HepG2 (cell line): Measurements from ENCODE around the gene KRT24. TPM values are rescaled to one million over a fixed set of nuclear protein-coding genes. Genes with fewer than 3 reads are reported as not detected.

Experiments used
- ATAC-seq: fragments of 200-7000 bp; cut with Tn5 transposase; 3 replicates; pipeline ENCODE4 v1.9.1; 2020; ENCODE audit warnings: mild to moderate bottlenecking, moderate library complexity
- BruUV-seq: library from RNA; stranded (reverse); fragments of 400-500 nt; replicated peaks from 2 replicates; lab custom pipeline; 2021; lab: Mats Ljungman, UMichigan
- CTCF ChIA-PET: fragments of 300-600 bp; formaldehyde crosslinking; extraction: SDS; loops from one replicate; lab custom pipeline; 2021; ENCODE audit warnings: low total read pairs, inconsistent platforms, low intra/inter-chr PET ratio; lab: Yijun Ruan, JAX
- POLR2A ChIA-PET: fragments of 350-600 bp; sonication (Branson Sonifier 250); formaldehyde crosslinking; loops from one replicate; lab custom pipeline; 2020; ENCODE audit warnings: antibody characterized with exemption, inconsistent platforms; lab: Yijun Ruan, JAX
- DNase-seq: peaks from one replicate; pipeline ENCODE4 v3.0.0-alpha.2; 2015; ENCODE audit warnings: low spot score
- FAIRE-seq: peaks from 3 replicates; lab custom pipeline; 2011; peaks lifted over from hg19 to GRCh38; lab: Jason Lieb, UNC
- H2AFZ ChIP-seq: one replicate; pipeline ENCODE4 v1.6.1; 2011; ENCODE audit warnings: low read length, inconsistent platforms
- H3K27ac ChIP-seq: fragments of 300-600 bp; 3 replicates; pipeline ENCODE4 v1.8.0; 2011; ENCODE audit warnings: mixed run types, mild to moderate bottlenecking, mixed read lengths, low read length, inconsistent platforms; ENCODE audit not compliant: insufficient read depth; ENCODE audit errors: extremely low read length
- H3K27me3 ChIP-seq, 2 experiments: fragments of 200-600 bp in 1 of 2; 2 replicates in 1 of 2; 3 replicates in 1 of 2; pipeline versions ENCODE4 v1.6.0 to v1.8.0; 2011; ENCODE audit warnings: low read length in 2 of 2, mild to moderate bottlenecking in 2 of 2, moderate library complexity in 2 of 2, inconsistent platforms in 1 of 2; ENCODE audit not compliant: insufficient read depth in 2 of 2, control insufficient read depth in 1 of 2
- H3K36me3 ChIP-seq, 2 experiments: fragments of 200-600 bp in 1 of 2; replicated peaks in 1 of 2; 2 replicates in 1 of 2; 3 replicates in 1 of 2; pipeline versions ENCODE4 v1.5.1 to v1.8.0; 2011; ENCODE audit warnings: low read length in 2 of 2, inconsistent platforms in 1 of 2; ENCODE audit not compliant: insufficient read depth in 2 of 2, control insufficient read depth in 1 of 2
- H3K4me1 ChIP-seq: 2 replicates; pipeline ENCODE4 v1.5.1; 2012; ENCODE audit warnings: low read length, inconsistent platforms; ENCODE audit not compliant: insufficient read depth
- H3K4me2 ChIP-seq: 2 replicates; pipeline ENCODE4 v1.6.0; 2011; ENCODE audit warnings: low read depth, low read length, inconsistent platforms
- H3K4me3 ChIP-seq, 3 experiments: fragments of 200-600 bp in 1 of 3; sonication (generic), shearing (Covaris generic) in 1 of 3; replicated peaks in 1 of 3; 2 replicates each; pipeline ENCODE4 v1.5.1; 2011 to 2016; ENCODE audit warnings: low read length in 3 of 3, inconsistent platforms in 2 of 3, low read depth in 2 of 3, mild to moderate bottlenecking in 2 of 3, control low read depth in 1 of 3, mixed read lengths in 1 of 3; ENCODE audit not compliant: insufficient read depth in 1 of 3
- H3K79me2 ChIP-seq: one replicate; pipeline ENCODE4 v1.6.1; 2011; ENCODE audit warnings: low read length, inconsistent platforms; ENCODE audit not compliant: insufficient read depth
- H3K9ac ChIP-seq: 2 replicates; pipeline ENCODE4 v1.6.0; 2011; ENCODE audit warnings: mild to moderate bottlenecking, low read depth, low read length, inconsistent platforms; ENCODE audit not compliant: insufficient read depth
- H3K9me3 ChIP-seq: 2 replicates; pipeline ENCODE4 v1.5.1; 2012; ENCODE audit warnings: mild to moderate bottlenecking, low read length
- H4K20me1 ChIP-seq: 2 replicates; pipeline ENCODE4 v1.6.0; 2011; ENCODE audit warnings: inconsistent platforms, mild to moderate bottlenecking, low read length, moderate library complexity; ENCODE audit not compliant: insufficient read depth
- FOXA1 ChIP-seq, 2 experiments: fragments of 450-650 bp in 1 of 2; sonication (generic) in 1 of 2; formaldehyde crosslinking in 1 of 2; IDR thresholded peaks; 2 replicates each; pipeline versions ENCODE4 v1.4.0 to v1.6.1; 2016 to 2020; ENCODE audit warnings: missing genetic modification reagents in 1 of 2
- LRRFIP1 ChIP-seq: sonication (generic); formaldehyde crosslinking; conservative IDR thresholded peaks from 2 replicates; pipeline ENCODE4 v1.4.0; 2020; ENCODE audit warnings: missing genetic modification reagents
- MNT ChIP-seq: fragments of 450-650 bp; IDR thresholded peaks from 2 replicates; pipeline ENCODE4 v1.6.1; 2016
- NFATC3 ChIP-seq: sonication (generic); formaldehyde crosslinking; IDR thresholded peaks from 2 replicates; pipeline ENCODE4 v1.5.1; 2020; ENCODE audit warnings: mild to moderate bottlenecking, missing genetic modification reagents
- POGZ ChIP-seq: sonication (generic); formaldehyde crosslinking; IDR thresholded peaks from 2 replicates; pipeline ENCODE4 v1.4.0; 2020; ENCODE audit warnings: mild to moderate bottlenecking, missing genetic modification reagents
- RBAK ChIP-seq: sonication (generic); formaldehyde crosslinking; IDR thresholded peaks from 2 replicates; pipeline ENCODE4 v1.5.1; 2020; ENCODE audit warnings: mild to moderate bottlenecking, missing genetic modification reagents
- YEATS4 ChIP-seq: sonication (generic); formaldehyde crosslinking; IDR thresholded peaks from 2 replicates; pipeline ENCODE4 v1.4.0; 2020; ENCODE audit warnings: missing genetic modification reagents, borderline replicate concordance
- ZNF33A ChIP-seq: sonication (generic); formaldehyde crosslinking; IDR thresholded peaks from 2 replicates; pipeline ENCODE4 v1.5.1; 2020; ENCODE audit warnings: missing genetic modification reagents, mild to moderate bottlenecking, moderate library complexity, borderline replicate concordance
- in situ Hi-C: cut with HindIII; loops from 2 replicates; pipeline ENCODE4 v1.10.0; 2017; ENCODE audit warnings: low pct_unique_long_range_greater_than_20kb; ENCODE audit not compliant: extremely low pct_ligation_motif_present
- intact Hi-C: fragments of 100-400 bp; cut with micrococcal nuclease; formaldehyde crosslinking; loops from one replicate; pipeline ENCODE4 v1.10.0; 2022; ENCODE audit not compliant: unreplicated experiment
- polyA plus RNA-seq, 8 experiments: library from polyadenylated mRNA; depleted of rRNA in 3 of 8; stranded (reverse) in 7 of 8; unstranded in 1 of 8; fragments of >200 nt; fragmentation: Illumina TruSeq in 4 of 8; extraction: Trizol in 4 of 8; gene quantifications; 2 replicates each; pipeline versions ENCODE4 v1.2.1 to v1.2.3, GENCODE V29; 2011 to 2016; ENCODE audit warnings: low read depth in 4 of 8, missing spikeins in 1 of 8, mixed read lengths in 1 of 8; ENCODE audit not compliant: insufficient read depth in 1 of 8
- total RNA-seq, 5 experiments: library from RNA; depleted of rRNA; stranded (reverse); fragments of >200 nt; fragmentation: Illumina TruSeq; extraction: Trizol; gene quantifications; 2 replicates each; pipeline ENCODE4 v1.2.3, GENCODE V29; 2016; ENCODE audit warnings: low read depth in 1 of 5

KRT24 gene
- total and polyA plus RNA-seq, 2 of the 13 experiments (the other 11 are each of a cell fraction or from before 2014, with no cell fraction given) = not detected

GRCh38 chr17:40680998-40681397 is 22.6 kb downstream of the KRT24 start:
- intact Hi-C loops = no loop called here
- Histone ChIP-seq H3K9ac (no peak overlapping the region), H3K9me3 (no peaks in the 10 kb centered on the region), H2AFZ (no peak overlapping the region), H4K20me1 (no peaks in the 10 kb centered on the region), H3K79me2 (no peaks in the 10 kb centered on the region), H3K4me2 (no peak overlapping the region), H3K27me3 (peaks cover 2 to 7% of the 10 kb centered on the region in 2 experiments; a peak in 2 of 5 replicates), H3K27ac (no peak overlapping the region), H3K36me3 (no peaks in the 10 kb centered on the region), H3K4me3 (no peak overlapping the region), H3K4me1 (no peaks in the 10 kb centered on the region)
- DNase-seq (no peak), ATAC-seq (no peak), FAIRE-seq (no peak)
- BruUV-seq = no TSS peak
- POLR2A ChIA-PET = no interaction called here
- TF ChIP-seq MNT (no peak), ZNF33A (CRISPR knock-in tag) (no peak), LRRFIP1 (CRISPR knock-in tag) (no peak), FOXA1 (IDR thresholded peaks at IDR 0.05) (no peak), FOXA1 (CRISPR knock-in tag; IDR thresholded peaks at IDR 0.05) (no peak), POGZ (no peak), YEATS4 (CRISPR knock-in tag) (no peak), NFATC3 (CRISPR knock-in tag) (no peak), RBAK (CRISPR knock-in tag) (no peak)
- CTCF ChIA-PET = no interaction called here
- in situ Hi-C loops = no loop called here
